Psoas muscle (tissue), 8 donors: ENCODE measurements around the gene UGT2B15. TPM values are rescaled to one million over a fixed set of nuclear protein-coding genes. Genes with fewer than 3 reads are reported as not detected.
"Not testable (repeated sequence)": the region's sequence is repeated elsewhere in the genome, so short reads cannot be mapped to it uniquely, and the experiment has no call there.

Experiments
- ATAC-seq, 4 donors: fragments of 200-7000 bp; cut with Tn5 transposase; one replicate each; pipeline ENCODE4 v1.9.1; 2020; ENCODE audit warnings: moderate library complexity in 3 of 4, mild to moderate bottlenecking in 2 of 4
- DNase-seq, 2 donors: peaks; one replicate each; pipeline ENCODE4 v3.0.0-alpha.2; 2020
- H3K27ac ChIP-seq: fragments of 200-600 bp; one replicate; pipeline ENCODE4 v1.8.0; 2022
- H3K27me3 ChIP-seq, 3 donors: fragments of 200-600 bp in 1 of 3; one replicate each; pipeline versions ENCODE4 v1.6.1 to v1.8.0; 2013 to 2022; ENCODE audit warnings: low read length in 2 of 3, mild to moderate bottlenecking in 2 of 3, moderate library complexity in 1 of 3; ENCODE audit not compliant: insufficient read depth in 3 of 3
- H3K36me3 ChIP-seq, 2 donors: fragments of 200-600 bp in 1 of 2; one replicate each; pipeline versions ENCODE4 v1.6.1 to v1.8.0; 2013 to 2022; ENCODE audit warnings: low read depth in 1 of 2, mild to moderate bottlenecking in 1 of 2, moderate library complexity in 1 of 2; ENCODE audit not compliant: insufficient read depth in 1 of 2
- H3K4me1 ChIP-seq: fragments of 200-600 bp; one replicate; pipeline ENCODE4 v1.8.0; 2022
- H3K4me3 ChIP-seq: fragments of 200-600 bp; one replicate; pipeline ENCODE4 v1.8.0; 2022; ENCODE audit warnings: mild to moderate bottlenecking
- H3K9me3 ChIP-seq: fragments of 200-600 bp; one replicate; pipeline ENCODE4 v1.8.0; 2022
- CTCF ChIP-seq: fragments of 200-600 bp; IDR thresholded peaks from one replicate; pipeline ENCODE4 v1.8.0; 2022; ENCODE audit warnings: antibody characterized with exemption
- WGBS, 3 donors: extraction: QIAGEN DNeasy Blood & Tissue Kit; methylation state at CpG; one replicate each; pipeline versions ENCODE4 v1.1.6 to v1.1.7; 2013; 5-methylcytosine and 5-hydroxymethylcytosine counted together
- intact Hi-C, 2 donors: fragments of 100-400 bp; cut with DNase I; formaldehyde crosslinking; loops; one replicate each; pipeline versions ENCODE4 v1.11.0 to v1.14.2; 2022
- long read RNA-seq, 2 donors: library from polyadenylated mRNA; unstranded; transcript quantifications; one replicate each; pipeline ENCODE4 v2.0.0, GENCODE V29; 2021
- polyA plus RNA-seq, 3 donors: library from polyadenylated mRNA; stranded (reverse); fragments of 200-250 nt; gene quantifications; one replicate each; pipeline ENCODE4 v1.2.3, GENCODE V29; 2013
- total RNA-seq, 4 donors: library from RNA; stranded (reverse); fragmentation: NEBNext Ultra II Directional in 2 of 4; extraction: Animal tissue kit (Norgen Biotek cat#: 25700) in 2 of 4; gene quantifications; one replicate each; pipeline versions ENCODE4 v1.2.1 to v1.2.4, GENCODE V29; 2021 to 2023
- donor health status: healthy with polysubstance abuse.
- donor health status: DM: no; HTN: no; CAD: no; lungs with moderate emphysema.
- donor health status: Bipolar disorder and iron deficiency.
- donor health status: healthy.
- donor health status: DM: yes; HTN: yes; CAD: no.
- donor health status: DM: no; HTN: no; CAD: no.
- donor health status: DM: no; HTN: no; CAD: no.
- donor health status: DM: yes; HTN: yes; CAD: no.

UGT2B15 gene
- total RNA-seq (under 1 TPM in 1 of 4 donors, not detected in 3; 0.26 TPM), polyA plus RNA-seq (not detected)
- long read RNA-seq, donor 1: 0 reads
- long read RNA-seq, donor 2: 0 reads

GRCh38 chr4:68670479-68670939, at the start of gene UGT2B15:
Gene UGT2B15 (minus strand): TSS chr4:68670652. CDS start chr4:68670618, 34 bp downstream.
- H3K9me3 ChIP-seq, H3K27me3 ChIP-seq, H3K27ac ChIP-seq, intact Hi-C loops, ATAC-seq, H3K36me3 ChIP-seq, H3K4me1 ChIP-seq, H3K4me3 ChIP-seq, DNase-seq: not testable (repeated sequence)
- WGBS, 3 donors: 53 to 66% (median 55%) methylated on average over 1 of the region's 1 CpG

DNA sequence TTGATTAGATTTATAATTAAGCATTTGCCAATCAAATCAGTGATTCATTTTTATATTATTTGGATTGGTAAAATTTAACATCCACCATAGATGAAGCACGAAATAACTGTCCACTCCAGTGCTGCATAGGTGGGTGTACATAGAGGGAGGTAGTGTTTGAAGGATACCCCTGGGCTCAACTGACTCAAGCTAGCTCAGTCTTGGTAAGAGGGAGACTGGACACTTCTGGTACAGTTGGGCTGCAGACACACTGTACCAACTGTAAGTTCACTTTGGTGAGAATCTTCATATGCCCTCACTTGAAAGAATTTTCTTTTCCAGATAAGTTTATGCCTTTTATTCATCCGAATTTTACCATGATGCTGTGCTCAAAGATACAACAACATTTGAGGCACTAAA, 48.6 kb upstream of the UGT2B15 start:
- Histone ChIP-seq H3K9me3 (no peaks in the 10 kb centered on the region), H3K4me1 (no peaks in the 10 kb centered on the region), H3K4me3 (no peak overlapping the region), H3K27me3 (no peaks in the 10 kb centered on the region), H3K36me3 (no peaks in the 10 kb centered on the region), H3K27ac (no peak overlapping the region)
- intact Hi-C loops: no loop called here
- 75 to 81% (median 77%) methylated on average over 2 of the region's 2 CpGs for WGBS, 3 donors
- DNase-seq (no peak), ATAC-seq (no peak)
- TF ChIP-seq CTCF: no peak

- ATAC-seq (no peak), DNase-seq (no peak)
- TF ChIP-seq CTCF: no peak
- Histone ChIP-seq H3K9me3 (no peaks in the 10 kb centered on the region), H3K36me3 (no peaks in the 10 kb centered on the region), H3K27me3 (no peaks in the 10 kb centered on the region), H3K4me3 (no peak overlapping the region), H3K27ac (no peak overlapping the region), H3K4me1 (no peaks in the 10 kb centered on the region)
- intact Hi-C loops: no loop called here
- WGBS, 3 donors: 86 to 90% (median 88%) methylated on average over 3 of the region's 3 CpGs
Observed at GRCh38 chr4:68718447-68719074, 48.1 kb upstream of the UGT2B15 start.

GRCh38 chr4:68717999-68718398, 47.5 kb upstream of the UGT2B15 start:
- intact Hi-C loops: no loop called here
- Histone ChIP-seq H3K4me3 (no peak overlapping the region), H3K27me3 (no peaks in the 10 kb centered on the region), H3K9me3 (no peaks in the 10 kb centered on the region), H3K27ac (no peak overlapping the region), H3K36me3 (no peaks in the 10 kb centered on the region), H3K4me1 (no peaks in the 10 kb centered on the region)
- no peak for TF ChIP-seq CTCF
- DNase-seq (no peak), ATAC-seq (no peak)
- 47 to 83% (median 56%) methylated on average over 1 of the region's 1 CpG for WGBS, 3 donors

DNA sequence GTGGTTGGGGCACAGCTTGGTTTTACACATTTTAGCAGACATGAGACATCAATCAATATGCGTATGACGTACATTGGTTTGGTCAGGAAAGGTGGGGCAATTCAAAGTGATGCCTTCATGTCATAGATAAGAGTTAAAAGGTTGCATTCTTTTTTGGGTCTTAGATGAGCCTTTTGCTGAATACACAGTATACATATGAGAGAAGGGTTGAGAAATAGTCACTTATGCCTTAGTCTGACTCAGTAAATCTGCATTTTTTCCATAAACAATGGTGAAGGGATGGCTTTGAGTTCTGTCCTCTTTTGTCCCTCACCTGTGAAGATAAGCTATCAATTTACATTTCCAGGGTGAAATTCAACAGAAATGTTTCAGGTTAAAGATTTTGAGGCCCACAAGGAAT, 43.9 kb upstream of the UGT2B15 start:
- WGBS, 3 donors: 63 to 96% (median 94%) methylated on average over 2 of the region's 2 CpGs
- Histone ChIP-seq H3K27me3 (no peaks in the 10 kb centered on the region), H3K27ac (no peak overlapping the region), H3K4me1 (no peaks in the 10 kb centered on the region), H3K9me3 (no peaks in the 10 kb centered on the region), H3K36me3 (no peaks in the 10 kb centered on the region), H3K4me3 (no peak overlapping the region)
- TF ChIP-seq CTCF: no peak
- intact Hi-C loops: no loop called here
- DNase-seq (no peak), ATAC-seq (no peak)
